Stomach (tissue), 9 donors: ENCODE measurements around the gene TRABD2B. TPM values are rescaled to one million over a fixed set of nuclear protein-coding genes. Genes with fewer than 3 reads are reported as not detected.

Experiments
- DNase-seq, 2 donors: peaks; one replicate each; pipeline versions ENCODE4 v3.0.0 to v3.0.0-alpha.2; 2013 to 2019
- H3K27ac ChIP-seq, 5 donors: fragments of 200-600 bp in 4 of 5; sonication (generic) in 4 of 5; one replicate each; pipeline ENCODE4 v1.5.1; 2013 to 2019; ENCODE audit warnings: mild to moderate bottlenecking in 1 of 5, moderate library complexity in 1 of 5
- H3K27me3 ChIP-seq, 3 donors: fragments of 200-600 bp; sonication (generic); one replicate each; pipeline ENCODE4 v1.5.1; 2017 to 2019; ENCODE audit warnings: mixed run types in 1 of 3
- H3K36me3 ChIP-seq, 4 donors: fragments of 200-600 bp; sonication (generic); 1 replicate in 3 of 4; 2 replicates in 1 of 4; pipeline ENCODE4 v1.5.1; 2016 to 2019
- H3K4me1 ChIP-seq, 4 donors: fragments of 200-600 bp; sonication (generic); one replicate each; pipeline ENCODE4 v1.5.1; 2016 to 2019
- H3K4me3 ChIP-seq, 4 donors: fragments of 200-600 bp; sonication (generic) in 3 of 4; one replicate each; pipeline ENCODE4 v1.5.1; 2016 to 2019; ENCODE audit warnings: mild to moderate bottlenecking in 1 of 4
- H3K9me3 ChIP-seq, 4 donors: fragments of 200-600 bp; sonication (generic); one replicate each; pipeline ENCODE4 v1.5.1; 2016 to 2019
- CTCF ChIP-seq, 7 experiments: fragments of 450-650 bp in 4 of 7; fragments of 200-600 bp in 3 of 7; sonication (generic) in 3 of 7; IDR thresholded peaks; one replicate each; pipeline ENCODE4 v1.5.1; 2016 to 2019; ENCODE audit warnings: antibody characterized with exemption in 7 of 7, control low read depth in 2 of 7, mild to moderate bottlenecking in 1 of 7
- EP300 ChIP-seq: sonication (generic); formaldehyde crosslinking; IDR thresholded peaks from one replicate; pipeline ENCODE4 v1.6.1; 2017; ENCODE audit warnings: antibody characterized with exemption
- POLR2A ChIP-seq, 4 donors: fragments of 450-650 bp; IDR thresholded peaks; one replicate each; pipeline ENCODE4 v1.6.1; 2016; ENCODE audit warnings: antibody characterized with exemption in 4 of 4, control low read depth in 2 of 4, mild to moderate bottlenecking in 1 of 4, moderate library complexity in 1 of 4
- POLR2AphosphoS5 ChIP-seq, 3 donors: sonication (generic); formaldehyde crosslinking; IDR thresholded peaks; one replicate each; pipeline ENCODE4 v1.6.1; 2016; ENCODE audit warnings: antibody characterized with exemption in 3 of 3
- WGBS, 5 donors: extraction: QIAGEN DNeasy Blood & Tissue Kit in 3 of 5; methylation state at CpG; one replicate each; pipeline versions ENCODE4 v1.1.5 to v1.1.7; 2013 to 2018; 5-methylcytosine and 5-hydroxymethylcytosine counted together
- intact Hi-C: fragments of 100-400 bp; cut with DNase I; formaldehyde crosslinking; loops from one replicate; pipeline ENCODE4 v1.15.1; 2023; ENCODE audit warnings: low total_unique reads
- polyA plus RNA-seq, 3 donors: library from polyadenylated mRNA; stranded (reverse); fragments of 200-250 nt; gene quantifications; one replicate each; pipeline ENCODE4 v1.2.3, GENCODE V29; 2013
- total RNA-seq, 5 donors: library from RNA; depleted of rRNA; stranded (reverse); fragments of >200 nt; gene quantifications; one replicate each; pipeline versions ENCODE4 v1.1.0 to v1.2.3, GENCODE V29; 2014 to 2016
- donor health status: healthy with polysubstance abuse.
- donor health status: Bipolar disorder and iron deficiency.
- donor health status: healthy.

TRABD2B gene
- total and polyA plus RNA-seq, 8 donors = 0.31 to 2.0 (median 0.93) TPM; not detected in 1

GRCh38 chr1:47759936-47760629, 237.1 kb downstream of the TRABD2B start:
- DNase-seq = no peak
- Histone ChIP-seq H3K4me3 (no peak overlapping the region), H3K27ac (no peak overlapping the region), H3K9me3 (no peaks in the 10 kb centered on the region), H3K4me1 (no peaks in the 10 kb centered on the region), H3K27me3 (peaks cover 0 to 12% (median 0%) of the 10 kb centered on the region in 3 donors), H3K36me3 (no peaks in the 10 kb centered on the region)
- TF ChIP-seq POLR2A (IDR thresholded peaks at IDR 0.05) (no peak), EP300 (no peak), POLR2AphosphoS5 (IDR thresholded peaks at IDR 0.05) (no peak), CTCF (IDR thresholded peaks at IDR 0.05) (no peak)
- 72 to 84% (median 81%) methylated on average over 9 of the region's 9 CpGs for WGBS, 5 donors
- intact Hi-C loops = no loop called here

DNA sequence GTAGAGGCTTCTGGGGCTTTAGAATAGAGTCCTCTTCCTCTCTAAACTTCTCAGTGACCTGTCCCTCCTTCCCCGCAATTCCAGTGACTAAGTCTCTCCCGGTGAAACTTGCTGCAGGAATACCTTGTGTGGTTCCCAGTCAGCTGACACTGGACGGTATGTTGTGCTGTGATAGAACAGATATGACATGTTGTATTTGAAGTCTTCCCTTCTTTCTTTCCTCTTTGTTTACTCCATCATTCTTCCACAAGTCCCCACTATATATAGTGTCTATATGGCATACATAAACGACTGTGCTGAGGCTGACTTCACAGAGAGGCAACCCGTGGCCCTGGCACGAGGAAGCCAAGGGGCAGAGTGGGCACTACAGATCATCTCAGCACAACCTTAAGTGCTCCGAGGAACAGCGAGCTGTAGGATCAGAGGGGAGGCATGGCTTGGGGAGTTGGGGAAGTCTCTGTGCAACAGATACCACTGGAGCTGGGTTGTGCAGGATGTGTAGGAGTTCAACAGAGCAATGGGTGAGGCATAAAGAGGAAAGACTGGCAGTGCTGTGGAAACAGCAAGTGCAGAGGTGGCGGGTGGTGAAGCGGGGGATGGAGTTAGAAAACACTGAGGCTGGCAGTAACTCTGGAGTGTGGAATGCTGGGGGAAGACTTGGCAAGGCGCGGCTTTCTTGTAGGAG, 237.8 kb downstream of the TRABD2B start:
- WGBS, 5 donors = 84 to 91% (median 88%) methylated on average over 12 of the region's 12 CpGs
- Histone ChIP-seq H3K4me1 (no peaks in the 10 kb centered on the region), H3K36me3 (no peaks in the 10 kb centered on the region), H3K27ac (no peak overlapping the region), H3K27me3 (peaks cover 0 to 12% (median 0%) of the 10 kb centered on the region in 3 donors), H3K4me3 (no peak overlapping the region), H3K9me3 (no peaks in the 10 kb centered on the region)
- intact Hi-C loops = no loop called here
- TF ChIP-seq POLR2A (IDR thresholded peaks at IDR 0.05) = no peak
- no peak for TF ChIP-seq POLR2AphosphoS5 (IDR thresholded peaks at IDR 0.05)
- no peak for TF ChIP-seq CTCF (IDR thresholded peaks at IDR 0.05)
- TF ChIP-seq EP300 = no peak
- DNase-seq = no peak

GRCh38 chr1:47758341-47759250, 238.6 kb downstream of the TRABD2B start:
- intact Hi-C loops = no loop called here
- WGBS, 5 donors = 76 to 82% (median 79%) methylated on average over 20 of the region's 20 CpGs
- DNase-seq = peak in 1 of 2 donors; percentile 36

More at GRCh38 chr1:47758341-47759250, 238.6 kb downstream of the TRABD2B start:
- H3K4me1 ChIP-seq = no peaks in the 10 kb centered on the region
- H3K9me3 ChIP-seq = no peaks in the 10 kb centered on the region
- no peaks in the 10 kb centered on the region for H3K36me3 ChIP-seq
- H3K27ac ChIP-seq = no peak overlapping the region
- no peak overlapping the region for H3K4me3 ChIP-seq
- TF ChIP-seq EP300 = no peak
- no peak for TF ChIP-seq POLR2A (IDR thresholded peaks at IDR 0.05)
- TF ChIP-seq POLR2AphosphoS5 (IDR thresholded peaks at IDR 0.05) = no peak
- no peak for TF ChIP-seq CTCF (IDR thresholded peaks at IDR 0.05)
- H3K27me3 ChIP-seq = peaks cover 0 to 12% (median 0%) of the 10 kb centered on the region in 3 donors
